ENCODE results near the gene ADCY3. TPM values are rescaled to one million over a fixed set of nuclear protein-coding genes. Genes with fewer than 3 reads are reported as not detected.

The ADCY3 gene
- total RNA-seq, 1 experiment from 2014 or later, result 73.9 TPM

GRCh38 chr2:24919037-24919505 is 966 bp downstream of the ADCY3 start:
- peak; percentile 48 to 58 for DNase-seq
- Histone ChIP-seq H3K4me3 (peak overlapping the region; percentile 78), H3K4me1 (peaks cover 10% of the 10 kb centered on the region; the same call in 1 of the 2 replicates), H3K27ac (peak overlapping the region; percentile 49; the same call in 1 of the 2 replicates), H3K36me3 (peaks cover 23% of the 10 kb centered on the region), H3K27me3 (no peaks in the 10 kb centered on the region), H3K9me3 (replicated peaks) (no peaks in the 10 kb centered on the region)

GRCh38 chr2:24918326-24919036 is 1.6 kb downstream of the ADCY3 start:
- Histone ChIP-seq H3K27me3 (no peaks in the 10 kb centered on the region), H3K4me3 (peak overlapping the region; percentile 78), H3K27ac (no peak overlapping the region), H3K4me1 (peaks cover 10% of the 10 kb centered on the region; the same call in 1 of the 2 replicates), H3K9me3 (replicated peaks) (no peaks in the 10 kb centered on the region), H3K36me3 (peaks cover 23% of the 10 kb centered on the region)
- no peak for DNase-seq

- Histone ChIP-seq H3K4me1 (peaks cover 10% of the 10 kb centered on the region; the same call in 1 of the 2 replicates), H3K4me3 (no peak overlapping the region), H3K36me3 (peaks cover 27% of the 10 kb centered on the region), H3K27ac (no peak overlapping the region), H3K27me3 (no peaks in the 10 kb centered on the region), H3K9me3 (replicated peaks) (no peaks in the 10 kb centered on the region)
- DNase-seq, result no peak
Measured at GRCh38 chr2:24917731-24918325, 2.2 kb downstream of the ADCY3 start.

- H3K27ac ChIP-seq, result no peak overlapping the region
- no peak for DNase-seq
- H3K4me3 ChIP-seq, result no peak overlapping the region
- H3K4me1 ChIP-seq, result peaks cover 10% of the 10 kb centered on the region; the same call in 1 of the 2 replicates
- no peaks in the 10 kb centered on the region for H3K27me3 ChIP-seq
- peaks cover 33% of the 10 kb centered on the region for H3K36me3 ChIP-seq
- no peaks in the 10 kb centered on the region for H3K9me3 ChIP-seq (replicated peaks)
Measured at GRCh38 chr2:24917086-24917485, 3.0 kb downstream of the ADCY3 start.

GRCh38 chr2:24915796-24916195 is 4.2 kb downstream of the ADCY3 start:
- no peaks in the 10 kb centered on the region for H3K9me3 ChIP-seq (replicated peaks)
- no peaks in the 10 kb centered on the region for H3K27me3 ChIP-seq
- DNase-seq, result no peak
- H3K4me3 ChIP-seq, result no peak overlapping the region
- H3K4me1 ChIP-seq, result peaks cover 9% of the 10 kb centered on the region; the same call in 1 of the 2 replicates
- H3K27ac ChIP-seq, result no peak overlapping the region
- peaks cover 41% of the 10 kb centered on the region for H3K36me3 ChIP-seq

GRCh38 chr2:24915175-24915574 is 4.9 kb downstream of the ADCY3 start:
- Histone ChIP-seq H3K4me3 (no peak overlapping the region), H3K9me3 (replicated peaks) (no peaks in the 10 kb centered on the region), H3K4me1 (peaks cover 10% of the 10 kb centered on the region; the same call in 1 of the 2 replicates), H3K27me3 (no peaks in the 10 kb centered on the region), H3K36me3 (peaks cover 47% of the 10 kb centered on the region), H3K27ac (no peak overlapping the region)
- DNase-seq, result no peak

- H3K27ac ChIP-seq, result no peak overlapping the region
- peaks cover 15% of the 10 kb centered on the region for H3K4me1 ChIP-seq
- peaks cover 52% of the 10 kb centered on the region for H3K36me3 ChIP-seq
- H3K9me3 ChIP-seq (replicated peaks), result no peaks in the 10 kb centered on the region
- no peak overlapping the region for H3K4me3 ChIP-seq
- no peak for DNase-seq
- no peaks in the 10 kb centered on the region for H3K27me3 ChIP-seq
Measured at GRCh38 chr2:24914713-24915112, 5.3 kb downstream of the ADCY3 start.

- Histone ChIP-seq H3K27me3 (no peaks in the 10 kb centered on the region), H3K36me3 (peaks cover 52% of the 10 kb centered on the region), H3K4me3 (no peak overlapping the region), H3K27ac (no peak overlapping the region), H3K9me3 (replicated peaks) (no peaks in the 10 kb centered on the region), H3K4me1 (peaks cover 19% of the 10 kb centered on the region)
- DNase-seq, result no peak
Measured at GRCh38 chr2:24913911-24914310, 6.1 kb downstream of the ADCY3 start.

GRCh38 chr2:24912986-24913385 is 7.1 kb downstream of the ADCY3 start:
- Histone ChIP-seq H3K27me3 (no peaks in the 10 kb centered on the region), H3K4me1 (peaks cover 14% of the 10 kb centered on the region), H3K9me3 (replicated peaks) (no peaks in the 10 kb centered on the region), H3K27ac (no peak overlapping the region), H3K4me3 (no peak overlapping the region), H3K36me3 (peaks cover 55% of the 10 kb centered on the region)
- DNase-seq, result no peak

- no peak overlapping the region for H3K27ac ChIP-seq
- peaks cover 56% of the 10 kb centered on the region for H3K36me3 ChIP-seq
- H3K9me3 ChIP-seq (replicated peaks), result no peaks in the 10 kb centered on the region
- peaks cover 14% of the 10 kb centered on the region for H3K4me1 ChIP-seq
- H3K27me3 ChIP-seq, result no peaks in the 10 kb centered on the region
- no peak for DNase-seq
- no peak overlapping the region for H3K4me3 ChIP-seq
Measured at GRCh38 chr2:24912523-24912922, 7.5 kb downstream of the ADCY3 start.

- Histone ChIP-seq H3K4me3 (no peak overlapping the region), H3K27me3 (no peaks in the 10 kb centered on the region), H3K4me1 (peaks cover 18% of the 10 kb centered on the region), H3K27ac (peak overlapping the region; percentile 68), H3K36me3 (peaks cover 58% of the 10 kb centered on the region), H3K9me3 (replicated peaks) (no peaks in the 10 kb centered on the region)
- DNase-seq, result no peak
Measured at GRCh38 chr2:24910245-24910644, 9.8 kb downstream of the ADCY3 start.

GRCh38 chr2:24909555-24910177 is 10.4 kb downstream of the ADCY3 start:
- H3K4me1 ChIP-seq, result peaks cover 18% of the 10 kb centered on the region
- DNase-seq, result peak; percentile 58 to 74
- no peaks in the 10 kb centered on the region for H3K27me3 ChIP-seq
- H3K36me3 ChIP-seq, result peaks cover 57% of the 10 kb centered on the region
- peak overlapping the region; percentile 68 for H3K27ac ChIP-seq
- no peak overlapping the region for H3K4me3 ChIP-seq
- H3K9me3 ChIP-seq (replicated peaks), result no peaks in the 10 kb centered on the region

- Histone ChIP-seq H3K4me3 (no peak overlapping the region), H3K27me3 (no peaks in the 10 kb centered on the region), H3K4me1 (peaks cover 18% of the 10 kb centered on the region), H3K9me3 (replicated peaks) (no peaks in the 10 kb centered on the region), H3K27ac (no peak overlapping the region), H3K36me3 (peaks cover 69% of the 10 kb centered on the region)
- no peak for DNase-seq
Measured at GRCh38 chr2:24908461-24908901, 11.6 kb downstream of the ADCY3 start.

GRCh38 chr2:24907116-24907515 is 12.9 kb downstream of the ADCY3 start:
- DNase-seq, result peak in 1 of 2 experiments; percentile 41
- H3K4me3 ChIP-seq, result no peak overlapping the region
- H3K27ac ChIP-seq, result peak overlapping the region; percentile 34
- H3K36me3 ChIP-seq, result peaks cover 71% of the 10 kb centered on the region
- H3K4me1 ChIP-seq, result peaks cover 18% of the 10 kb centered on the region
- H3K27me3 ChIP-seq, result no peaks in the 10 kb centered on the region
- no peaks in the 10 kb centered on the region for H3K9me3 ChIP-seq (replicated peaks)

- DNase-seq, result no peak
- Histone ChIP-seq H3K4me1 (peaks cover 18% of the 10 kb centered on the region), H3K9me3 (replicated peaks) (no peaks in the 10 kb centered on the region)
Measured at GRCh38 chr2:24906466-24906865, 13.6 kb downstream of the ADCY3 start.

More at GRCh38 chr2:24906466-24906865, 13.6 kb downstream of the ADCY3 start:
- H3K27ac ChIP-seq, result no peak overlapping the region
- H3K36me3 ChIP-seq, result peaks cover 68% of the 10 kb centered on the region
- H3K27me3 ChIP-seq, result no peaks in the 10 kb centered on the region
- no peak overlapping the region for H3K4me3 ChIP-seq
